HTR-8/SVneo (cell line): ENCODE data around the gene DNAJC4.

Experiments used
- DNase-seq: peaks from one replicate; pipeline ENCODE4 v3.0.0; 2011; ENCODE audit warnings: low spot score, mixed read lengths; ENCODE audit not compliant: insufficient read length
- FAIRE-seq: peaks from 2 replicates; lab custom pipeline; 2011; peaks lifted over from hg19 to GRCh38; lab: Jason Lieb, UNC

DNAJC4 gene

DNA sequence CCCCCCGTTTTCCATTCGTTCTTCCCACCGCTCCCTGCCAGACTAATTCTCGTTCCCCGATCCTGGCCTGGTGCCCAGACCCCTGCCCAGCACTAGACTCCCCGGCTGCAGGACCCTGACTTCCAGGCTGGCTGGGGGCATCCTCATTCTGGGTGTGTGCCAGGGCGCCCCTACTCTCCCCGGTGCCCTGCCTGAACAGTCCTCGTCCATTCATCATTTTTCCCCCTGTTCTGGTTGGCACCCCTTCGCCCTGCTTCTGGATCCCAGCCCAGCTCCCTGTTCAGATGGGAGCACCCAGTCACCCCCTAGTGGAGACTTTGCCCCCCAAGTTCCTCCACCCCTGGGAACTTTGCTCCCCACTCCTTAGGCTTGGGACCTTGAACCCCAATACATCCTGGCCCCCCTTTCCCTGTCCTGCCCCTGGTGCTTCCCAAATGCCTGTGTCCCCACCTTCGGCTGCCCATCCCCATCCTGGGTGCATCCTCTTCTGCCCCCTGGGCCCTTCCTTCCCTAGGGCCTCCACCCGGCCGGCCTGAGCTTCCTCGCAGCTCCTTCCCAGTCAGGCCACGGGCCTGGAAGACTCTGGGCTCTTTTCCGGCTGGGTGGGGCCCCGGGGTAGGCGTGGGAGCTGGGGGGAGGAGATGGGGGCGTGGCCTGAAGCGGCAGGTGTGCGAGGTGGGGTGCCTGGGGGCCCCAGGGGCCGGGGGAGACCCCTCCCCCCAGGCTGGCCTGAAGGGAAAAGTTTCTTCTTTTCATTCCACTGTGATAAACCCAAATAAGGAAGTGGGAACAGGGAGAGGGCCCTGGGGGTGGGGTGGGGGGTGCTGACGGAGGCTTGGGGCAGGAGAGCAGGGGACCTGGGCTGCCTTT lies 21.9 kb downstream of the DNAJC4 start:
- FAIRE-seq: no peak
- peak; percentile 41 for DNase-seq

DNA sequence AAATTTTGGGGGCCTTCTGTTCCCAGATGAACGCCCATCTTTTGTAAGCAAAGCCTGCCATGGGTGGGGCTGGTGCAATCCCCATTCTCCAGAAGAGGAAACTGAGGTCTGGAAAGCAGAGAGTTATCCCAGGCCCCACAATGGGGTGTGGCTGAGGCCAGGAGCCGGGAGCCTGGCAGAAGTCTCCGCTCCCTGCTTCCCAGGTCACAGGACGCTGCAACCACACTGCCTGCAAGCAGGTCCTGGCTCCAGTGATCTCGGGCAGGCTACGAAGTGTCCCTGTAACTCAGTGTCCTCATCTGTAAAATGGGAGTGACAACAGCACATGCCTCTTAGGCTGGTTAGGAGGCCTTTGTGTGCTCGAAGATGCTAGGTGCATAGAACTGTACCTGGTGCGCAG lies 22.7 kb downstream of the DNAJC4 start:
- FAIRE-seq (no peak), DNase-seq (no peak)

DNA sequence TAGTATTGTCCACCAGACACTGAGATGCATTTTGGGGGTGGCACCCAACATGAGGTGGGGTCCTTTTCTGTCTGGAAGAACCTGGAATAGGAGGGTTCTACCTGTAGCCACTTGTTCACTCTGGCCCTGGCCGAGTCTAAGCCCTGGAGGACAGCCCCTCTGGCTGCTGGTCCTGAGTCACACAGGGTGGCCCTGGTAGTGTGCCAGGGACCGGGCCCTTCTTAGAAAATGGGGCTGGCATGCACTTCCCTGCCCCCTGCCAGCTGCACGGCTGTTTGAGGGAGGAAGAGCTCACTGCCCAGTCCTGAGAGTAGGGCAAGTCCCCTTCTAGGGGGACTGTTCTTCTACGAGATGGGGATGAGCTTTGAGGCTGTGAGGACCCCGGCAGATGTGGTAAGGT lies 23.1 kb downstream of the DNAJC4 start:
- DNase-seq (no peak), FAIRE-seq (no peak)

- no peak for FAIRE-seq
- no peak for DNase-seq
These were observed 24.0 kb downstream of the DNAJC4 start for GRCh38 chr11:64254326-64254725.

GRCh38 chr11:64255135-64256128 lies 25.1 kb downstream of the DNAJC4 start:
- DNase-seq (no peak), FAIRE-seq (no peak)

DNA sequence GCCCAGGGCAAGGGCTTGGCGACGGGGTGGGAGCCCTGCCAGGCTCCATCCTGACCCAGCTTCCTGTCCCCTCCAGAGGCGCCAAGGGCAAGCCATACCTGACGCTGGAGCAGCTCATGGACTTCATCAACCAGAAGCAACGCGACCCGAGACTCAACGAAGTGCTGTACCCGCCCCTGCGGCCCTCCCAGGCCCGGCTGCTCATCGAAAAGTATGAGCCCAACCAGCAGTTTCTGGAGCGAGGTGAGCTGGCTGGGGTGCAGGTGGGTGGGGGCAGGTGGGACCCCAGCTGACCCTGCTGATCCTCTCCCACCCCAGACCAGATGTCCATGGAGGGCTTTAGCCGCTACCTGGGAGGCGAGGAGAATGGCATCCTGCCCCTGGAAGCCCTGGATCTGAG lies 26.0 kb downstream of the DNAJC4 start:
- no peak for DNase-seq
- FAIRE-seq: no peak

GRCh38 chr11:64258356-64258755 lies 28.0 kb downstream of the DNAJC4 start:
- DNase-seq (no peak), FAIRE-seq (no peak)

DNA sequence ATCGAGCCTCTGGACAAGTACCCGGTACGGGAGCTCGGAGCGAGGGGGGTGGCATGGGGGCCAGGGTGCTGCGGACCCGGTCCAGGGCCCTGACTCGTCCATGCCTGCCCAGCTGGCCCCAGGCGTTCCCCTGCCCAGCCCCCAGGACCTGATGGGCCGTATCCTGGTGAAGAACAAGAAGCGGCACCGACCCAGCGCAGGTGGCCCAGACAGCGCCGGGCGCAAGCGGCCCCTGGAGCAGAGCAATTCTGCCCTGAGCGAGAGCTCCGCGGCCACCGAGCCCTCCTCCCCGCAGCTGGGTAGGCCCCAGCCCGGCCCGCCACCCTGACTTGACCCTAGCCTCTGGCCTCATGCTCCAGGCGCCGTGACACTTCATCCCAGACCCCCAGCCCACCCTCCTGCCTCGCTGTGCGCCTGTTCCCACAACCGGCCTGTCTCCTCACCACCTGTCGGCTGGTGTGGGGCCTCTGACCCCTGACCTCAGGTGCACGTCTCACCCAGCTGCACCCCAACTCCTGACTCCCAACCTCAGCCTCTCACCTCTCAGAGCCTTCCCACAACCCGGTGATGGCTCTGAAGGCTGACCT lies 28.7 kb downstream of the DNAJC4 start:
- DNase-seq: no peak
- FAIRE-seq: no peak

- DNase-seq (no peak), FAIRE-seq (no peak)
These were observed 29.3 kb downstream of the DNAJC4 start for GRCh38 chr11:64259533-64260067.

DNA sequence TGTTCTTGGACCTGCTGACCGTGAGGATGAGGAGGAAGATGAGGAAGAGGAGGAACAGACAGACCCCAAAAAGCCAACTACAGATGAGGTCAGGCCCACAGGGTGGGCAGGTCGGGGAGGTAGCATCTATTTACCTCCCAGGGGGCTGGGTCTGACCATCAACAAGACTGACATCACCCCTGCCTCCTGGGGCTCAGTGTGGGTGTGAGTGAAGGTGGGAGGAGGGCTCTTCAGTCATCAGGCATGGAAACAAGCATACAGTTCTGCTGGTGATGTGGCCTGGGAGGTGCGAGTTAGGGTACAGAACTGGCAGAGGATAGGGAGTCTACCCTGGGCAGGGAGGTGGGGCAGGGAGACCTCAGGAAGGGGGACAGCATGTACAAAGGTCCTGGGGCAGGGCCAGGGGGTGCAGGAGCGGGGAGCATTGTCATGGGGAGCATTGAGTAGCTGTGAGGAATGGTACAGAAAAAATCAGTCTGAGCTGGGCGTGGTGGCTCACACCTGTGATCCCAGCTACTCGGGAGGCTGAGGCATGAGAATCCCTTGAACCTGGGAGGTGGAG lies 29.9 kb downstream of the DNAJC4 start:
- no peak for FAIRE-seq
- no peak for DNase-seq

- FAIRE-seq (no peak), DNase-seq (no peak)
These were observed 31.3 kb downstream of the DNAJC4 start for GRCh38 chr11:64261556-64262080.

- no peak for FAIRE-seq
- no peak for DNase-seq
These were observed 32.1 kb downstream of the DNAJC4 start for GRCh38 chr11:64262271-64263002.

DNA sequence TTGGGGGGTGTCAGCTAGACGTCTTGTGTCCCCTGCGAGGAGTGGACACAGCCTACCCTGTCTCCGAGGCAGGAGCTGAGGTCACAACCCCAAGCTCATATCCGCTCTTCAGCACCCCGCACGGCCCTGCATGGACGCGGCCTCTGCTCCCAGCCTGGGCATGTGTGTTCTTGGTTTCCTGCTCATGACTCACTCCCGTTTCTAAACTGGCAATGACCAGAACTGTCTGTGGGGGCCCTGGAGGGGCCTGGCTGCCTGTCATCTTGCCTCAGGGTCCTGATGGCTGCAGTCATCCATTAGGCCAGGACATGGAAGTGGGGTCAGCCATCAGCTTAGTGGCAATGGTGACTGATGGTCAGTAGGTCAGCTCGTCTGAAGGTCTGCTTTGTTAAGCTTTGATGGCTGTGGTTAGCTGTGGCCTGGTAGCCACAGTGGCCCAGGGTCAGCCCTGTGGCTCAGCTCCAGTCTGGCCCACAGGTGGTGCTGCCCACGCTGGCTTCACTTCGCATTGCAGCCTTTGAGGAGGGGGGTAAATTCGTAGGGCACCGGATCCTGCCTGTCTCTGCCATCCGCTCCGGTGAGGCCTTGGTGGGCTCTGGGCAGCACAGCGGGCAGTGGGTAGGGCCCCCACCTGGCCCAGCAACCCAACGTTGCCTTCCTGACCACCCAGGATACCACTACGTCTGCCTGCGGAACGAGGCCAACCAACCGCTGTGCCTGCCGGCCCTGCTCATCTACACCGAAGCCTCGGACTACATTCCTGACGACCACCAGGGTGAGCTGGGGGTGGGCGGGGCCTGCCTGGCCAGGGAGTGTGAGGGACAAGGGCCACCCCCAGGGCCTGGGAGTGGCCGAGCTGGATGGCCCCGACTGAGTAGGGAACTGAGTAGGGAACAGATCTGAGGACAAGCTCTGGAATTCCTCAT lies 32.9 kb downstream of the DNAJC4 start:
- DNase-seq (no peak), FAIRE-seq (no peak)

- DNase-seq: no peak
- no peak for FAIRE-seq
These were observed 33.6 kb downstream of the DNAJC4 start for GRCh38 chr11:64263947-64264317.

DNA sequence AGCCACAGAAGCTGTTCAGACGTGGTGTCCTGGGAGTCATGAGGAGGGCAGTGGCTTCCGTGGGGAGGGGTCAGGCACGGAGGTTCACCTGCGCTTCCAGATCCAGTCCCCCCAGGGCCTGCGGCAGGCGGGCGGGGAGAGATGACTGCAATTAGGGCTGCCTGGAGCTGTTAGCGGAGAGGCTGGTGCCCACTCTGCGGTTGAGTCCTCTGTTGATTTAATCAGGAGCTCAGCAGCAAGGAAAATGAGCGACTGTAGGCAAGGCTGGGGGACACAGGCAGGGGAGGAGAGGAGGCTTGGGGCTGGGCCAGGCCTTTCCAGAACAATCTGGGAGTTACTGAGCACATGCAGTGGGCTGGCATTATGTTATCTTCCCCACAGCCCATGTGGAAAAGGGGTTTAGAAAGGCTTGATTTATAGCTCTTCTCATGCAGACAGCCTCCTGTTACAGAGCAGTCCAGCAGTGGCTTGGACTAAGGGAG lies 34.1 kb downstream of the DNAJC4 start:
- DNase-seq: no peak
- no peak for FAIRE-seq

DNA sequence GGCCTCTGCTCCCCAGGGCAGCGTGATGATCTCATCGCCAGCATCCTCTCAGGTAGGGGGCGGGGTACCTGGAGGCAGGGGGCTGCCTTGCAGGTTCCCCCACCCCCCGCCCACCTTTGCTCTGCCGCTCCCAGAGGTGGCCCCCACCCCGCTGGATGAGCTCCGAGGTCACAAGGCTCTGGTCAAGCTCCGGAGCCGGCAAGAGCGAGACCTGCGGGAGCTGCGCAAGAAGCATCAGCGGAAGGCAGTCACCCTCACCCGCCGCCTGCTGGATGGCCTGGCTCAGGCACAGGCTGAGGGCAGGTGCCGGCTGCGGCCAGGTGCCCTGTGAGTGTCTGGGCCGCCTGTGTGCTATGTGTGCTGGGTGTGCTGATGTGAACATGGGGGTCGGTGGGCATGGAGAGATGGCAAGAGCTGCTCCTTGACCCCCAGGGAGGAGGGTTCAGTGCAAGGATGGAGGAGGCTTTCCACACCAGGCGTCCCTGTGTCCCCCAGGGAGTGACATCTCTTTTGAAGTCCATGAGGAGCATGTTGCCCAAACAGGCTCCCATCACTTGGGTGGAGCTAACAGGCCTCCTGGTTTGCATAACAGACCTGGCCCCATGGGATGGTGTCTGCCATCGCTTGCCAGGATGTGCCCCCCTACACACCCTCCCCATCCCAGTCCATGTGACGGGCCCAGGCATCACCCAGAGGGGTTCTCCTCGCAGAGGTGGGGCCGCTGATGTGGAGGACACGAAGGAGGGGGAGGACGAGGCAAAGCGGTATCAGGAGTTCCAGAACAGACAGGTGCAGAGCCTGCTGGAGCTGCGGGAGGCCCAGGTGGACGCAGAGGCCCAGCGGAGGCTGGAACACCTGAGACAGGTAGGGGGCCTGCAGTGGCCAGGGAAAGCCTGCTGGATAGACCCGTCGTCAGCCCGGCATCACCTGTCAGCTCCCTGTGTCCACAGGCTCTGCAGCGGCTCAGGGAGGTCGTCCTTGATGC lies 35.1 kb downstream of the DNAJC4 start:
- no peak for FAIRE-seq
- no peak for DNase-seq

- DNase-seq (no peak), FAIRE-seq (no peak)
These were observed 36.0 kb downstream of the DNAJC4 start for GRCh38 chr11:64266339-64266738.
